Esophagus muscularis mucosa (tissue), 4 donors: Measurements from ENCODE around the gene MICAL3.

Experiments used
- EP300 ChIP-seq: sonication (generic); formaldehyde crosslinking; IDR thresholded peaks from one replicate; pipeline ENCODE4 v1.6.1; 2017; ENCODE audit warnings: antibody characterized with exemption
- POLR2AphosphoS5 ChIP-seq, 2 donors: sonication (generic); formaldehyde crosslinking; IDR thresholded peaks; one replicate each; pipeline ENCODE4 v1.6.1; 2017; ENCODE audit warnings: antibody characterized with exemption in 2 of 2
- TF ChIP-seq, protein P1 (sequence below), 3 experiments: fragments of 200-600 bp in 2 of 3; fragments of 450-650 bp in 1 of 3; sonication (generic) in 2 of 3; IDR thresholded peaks; one replicate each; pipeline ENCODE4 v1.5.1; 2017 to 2019; ENCODE audit warnings: antibody characterized with exemption in 3 of 3, mild to moderate bottlenecking in 2 of 3, moderate library complexity in 1 of 3

GRCh38 chr22:17881366-17881765 is 143.0 kb downstream of the MICAL3 start:
- TF ChIP-seq POLR2AphosphoS5 (IDR thresholded peaks at IDR 0.05) (no peak), EP300 (no peak)
- TF ChIP-seq, protein P1, sequence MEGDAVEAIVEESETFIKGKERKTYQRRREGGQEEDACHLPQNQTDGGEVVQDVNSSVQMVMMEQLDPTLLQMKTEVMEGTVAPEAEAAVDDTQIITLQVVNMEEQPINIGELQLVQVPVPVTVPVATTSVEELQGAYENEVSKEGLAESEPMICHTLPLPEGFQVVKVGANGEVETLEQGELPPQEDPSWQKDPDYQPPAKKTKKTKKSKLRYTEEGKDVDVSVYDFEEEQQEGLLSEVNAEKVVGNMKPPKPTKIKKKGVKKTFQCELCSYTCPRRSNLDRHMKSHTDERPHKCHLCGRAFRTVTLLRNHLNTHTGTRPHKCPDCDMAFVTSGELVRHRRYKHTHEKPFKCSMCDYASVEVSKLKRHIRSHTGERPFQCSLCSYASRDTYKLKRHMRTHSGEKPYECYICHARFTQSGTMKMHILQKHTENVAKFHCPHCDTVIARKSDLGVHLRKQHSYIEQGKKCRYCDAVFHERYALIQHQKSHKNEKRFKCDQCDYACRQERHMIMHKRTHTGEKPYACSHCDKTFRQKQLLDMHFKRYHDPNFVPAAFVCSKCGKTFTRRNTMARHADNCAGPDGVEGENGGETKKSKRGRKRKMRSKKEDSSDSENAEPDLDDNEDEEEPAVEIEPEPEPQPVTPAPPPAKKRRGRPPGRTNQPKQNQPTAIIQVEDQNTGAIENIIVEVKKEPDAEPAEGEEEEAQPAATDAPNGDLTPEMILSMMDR (IDR thresholded peaks at IDR 0.05), result no peak
